NOMO-1 (cell line): ENCODE results near the gene ZBTB40.

Source experiments
- DNase-seq, 2 experiments: peaks; one replicate each; lab custom pipeline; 2025; ENCODE audit not compliant: unreplicated experiment in 2 of 2; lab: John Stamatoyannopoulos, UW

ZBTB40 gene

DNA sequence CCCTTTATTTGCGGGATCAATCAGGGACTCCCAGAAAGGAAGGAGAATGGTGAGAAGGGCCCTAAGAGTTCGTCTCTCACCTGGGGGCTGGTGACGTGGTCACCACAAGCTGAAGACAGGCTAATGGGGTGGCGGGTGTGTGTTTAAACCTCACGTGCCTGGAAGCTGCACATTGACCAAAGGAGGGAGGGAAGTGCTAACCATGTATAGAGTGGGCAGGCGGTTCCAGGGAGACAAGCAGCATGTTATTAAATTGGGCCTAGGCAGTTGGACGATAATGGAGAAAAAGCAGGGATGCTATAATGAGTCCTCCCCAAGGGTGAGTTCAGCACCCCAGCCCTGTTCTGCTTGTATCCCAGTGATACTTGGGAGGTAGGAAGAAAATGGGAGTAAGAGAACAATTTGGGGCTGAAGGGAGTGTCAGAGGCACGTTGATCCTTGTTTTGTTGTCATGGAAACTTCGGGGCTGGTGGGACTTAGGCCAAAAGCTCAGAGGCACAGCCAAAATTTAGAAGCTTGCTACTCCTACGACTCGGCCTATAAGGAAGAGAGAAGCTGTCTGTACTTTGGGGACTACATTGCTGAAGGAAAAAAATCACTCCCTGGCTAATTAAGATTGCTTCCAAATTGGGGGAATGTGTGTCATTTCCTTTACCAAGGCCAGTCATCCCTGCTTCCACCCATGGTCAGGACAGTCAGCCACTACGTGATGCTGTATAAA, 78.4 kb downstream of the ZBTB40 start:
- DNase-seq: no peak

GRCh38 chr1:22530715-22531114, 79.1 kb downstream of the ZBTB40 start:
- DNase-seq: no peak

DNA sequence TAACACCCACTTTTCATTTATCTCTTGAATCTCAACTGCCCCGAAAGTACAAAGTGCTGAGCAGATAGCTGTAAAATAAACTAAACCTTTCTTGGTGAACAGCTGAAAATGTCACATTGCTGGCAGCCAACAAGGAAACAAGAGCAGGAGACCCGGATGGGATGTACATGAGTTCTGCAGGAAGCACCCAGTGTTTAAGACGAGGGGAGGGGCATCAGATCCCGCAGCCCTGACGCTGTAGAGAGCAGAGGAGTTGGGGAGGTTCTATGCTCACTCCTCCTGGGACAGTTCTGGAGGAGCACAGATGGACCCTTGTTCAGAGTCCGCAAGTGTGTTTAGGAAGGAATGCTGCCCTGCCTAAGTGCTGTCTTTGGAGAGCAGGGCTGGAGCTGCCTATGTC, 79.6 kb downstream of the ZBTB40 start:
- DNase-seq: no peak

DNA sequence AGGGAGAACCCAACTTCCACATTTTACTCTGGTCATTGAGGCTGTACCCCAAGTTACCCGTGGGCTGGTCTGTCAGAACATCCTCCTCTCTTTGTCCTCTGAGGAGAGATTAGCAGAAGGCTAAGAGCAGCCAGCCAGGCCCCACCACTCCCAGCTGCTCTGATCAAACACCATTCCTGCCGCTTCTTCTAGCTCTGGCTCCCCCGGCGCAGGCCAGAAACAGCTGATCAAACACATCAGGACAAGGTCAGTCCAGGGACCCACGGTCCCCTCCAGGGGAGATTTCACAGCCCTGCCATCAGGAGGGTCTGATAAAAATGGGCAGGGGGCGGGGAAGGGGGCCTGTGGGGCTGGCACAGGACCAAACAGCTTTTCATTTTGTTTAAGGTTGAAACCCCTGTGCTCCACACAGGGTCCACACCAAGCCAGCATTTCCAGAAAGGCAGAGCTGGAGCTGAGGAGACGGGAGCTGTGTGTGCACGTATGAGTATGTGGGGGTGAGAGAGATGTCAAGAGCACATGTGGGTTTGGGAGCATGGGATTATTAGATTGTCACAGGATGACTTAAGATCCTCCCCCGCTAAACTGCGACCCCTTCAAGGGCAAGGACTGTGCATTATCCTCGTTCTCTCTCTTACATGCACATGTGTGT, 81.7 kb downstream of the ZBTB40 start:
- no peak for DNase-seq

- DNase-seq: no peak
Observed at GRCh38 chr1:22534951-22535350, 83.3 kb downstream of the ZBTB40 start.

GRCh38 chr1:22535399-22535798, 83.7 kb downstream of the ZBTB40 start:
- DNase-seq: no peak

DNA sequence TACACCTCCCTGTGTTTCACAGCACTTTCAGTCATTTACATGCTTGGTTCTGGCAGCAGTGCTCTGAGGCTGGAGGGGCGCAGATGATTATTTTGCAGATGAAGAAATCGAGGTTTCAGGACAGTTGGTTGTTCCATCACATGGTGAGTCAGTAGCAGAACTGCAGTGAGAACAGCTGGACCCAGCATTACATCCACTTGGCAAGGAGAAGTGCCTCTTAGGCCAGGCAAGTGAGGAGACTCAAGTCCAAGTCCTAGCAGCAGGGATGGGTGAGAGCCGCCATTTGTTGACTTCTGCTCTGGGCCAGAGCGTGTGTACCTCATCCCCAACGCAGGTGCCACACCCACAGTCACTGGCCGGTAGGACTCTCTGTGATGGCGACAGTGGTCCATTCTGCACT, 84.9 kb downstream of the ZBTB40 start:
- DNase-seq: no peak

DNA sequence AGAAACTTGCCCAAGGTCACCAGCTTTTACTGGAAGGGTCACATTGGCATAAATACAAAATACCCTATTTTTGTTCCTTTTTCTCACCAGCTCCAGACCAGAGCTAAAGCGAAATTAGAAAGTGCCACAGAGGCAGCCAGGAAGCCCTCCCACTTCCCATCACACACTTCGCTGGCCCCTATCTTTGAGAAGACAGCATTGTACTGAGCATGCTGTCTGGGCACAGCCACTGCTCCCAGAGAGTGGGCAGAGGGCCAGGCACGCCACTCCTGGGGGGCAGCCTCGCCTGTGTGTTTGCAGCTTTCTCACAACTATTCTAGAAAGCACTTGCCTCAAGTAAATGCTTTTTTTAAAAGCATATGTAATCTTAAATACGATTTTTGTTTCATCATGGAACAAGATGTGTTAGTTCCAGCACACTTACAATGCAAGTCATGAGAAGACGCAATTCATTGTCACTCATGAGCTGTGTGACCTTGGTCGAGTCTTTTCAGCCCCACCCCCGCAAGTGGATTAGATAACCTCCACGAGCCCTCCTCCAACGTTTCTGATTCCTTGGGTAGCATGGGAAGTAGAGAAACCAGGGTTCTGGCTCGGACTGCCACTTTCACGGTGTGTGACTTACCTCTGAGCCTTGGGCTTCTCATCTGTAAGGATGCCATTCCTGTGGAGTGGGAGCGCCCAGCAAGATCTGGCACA, 85.9 kb downstream of the ZBTB40 start:
- no peak for DNase-seq

DNA sequence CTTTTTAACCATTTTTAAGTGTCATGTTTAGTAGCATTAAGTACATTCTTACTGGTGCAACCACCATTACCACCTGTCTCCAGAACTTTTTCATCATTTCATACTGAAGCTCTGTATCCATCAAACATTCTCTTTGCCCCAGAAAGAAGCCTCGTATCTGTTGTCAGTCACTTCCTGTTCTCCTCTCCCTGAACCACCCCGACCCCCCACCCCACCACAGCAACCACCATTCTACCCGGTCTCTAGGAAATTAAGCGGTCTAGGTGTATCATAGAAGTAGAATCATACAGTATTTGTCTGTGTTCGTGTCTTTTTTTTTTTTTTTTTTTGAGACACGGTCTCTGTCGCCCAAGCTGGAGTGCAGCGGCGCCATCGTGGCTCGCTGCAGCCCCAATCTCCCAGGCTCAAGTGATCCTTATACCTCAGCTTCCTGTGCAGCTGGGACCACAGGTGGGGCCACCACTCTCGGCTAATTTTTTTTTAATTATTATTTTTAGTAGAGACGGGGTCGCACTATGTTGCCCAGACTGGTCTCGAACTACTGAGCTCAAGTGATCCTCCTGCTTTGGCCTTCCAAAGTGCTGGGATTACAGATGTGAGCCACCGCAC, 88.0 kb downstream of the ZBTB40 start:
- no peak for DNase-seq

DNA sequence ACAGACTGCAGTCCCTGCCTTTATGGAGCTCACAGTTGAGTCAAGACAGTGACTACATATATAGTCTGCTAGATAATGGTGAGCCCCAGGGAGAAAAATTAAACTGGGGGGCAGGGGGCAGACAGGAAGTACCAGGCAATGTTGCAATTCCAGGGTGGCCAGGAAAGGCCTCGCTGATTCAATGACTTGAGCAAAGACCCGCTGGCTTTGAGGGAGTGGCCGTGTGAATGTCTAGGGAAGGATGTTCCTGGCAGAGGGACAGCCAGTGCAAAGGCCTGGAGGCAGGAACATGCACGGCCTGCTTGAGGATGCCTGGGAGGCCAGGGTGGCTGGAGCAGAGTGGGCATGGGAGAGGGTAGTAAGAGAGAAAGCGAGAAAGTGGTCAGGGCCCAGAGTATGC, 88.7 kb downstream of the ZBTB40 start:
- no peak for DNase-seq

DNA sequence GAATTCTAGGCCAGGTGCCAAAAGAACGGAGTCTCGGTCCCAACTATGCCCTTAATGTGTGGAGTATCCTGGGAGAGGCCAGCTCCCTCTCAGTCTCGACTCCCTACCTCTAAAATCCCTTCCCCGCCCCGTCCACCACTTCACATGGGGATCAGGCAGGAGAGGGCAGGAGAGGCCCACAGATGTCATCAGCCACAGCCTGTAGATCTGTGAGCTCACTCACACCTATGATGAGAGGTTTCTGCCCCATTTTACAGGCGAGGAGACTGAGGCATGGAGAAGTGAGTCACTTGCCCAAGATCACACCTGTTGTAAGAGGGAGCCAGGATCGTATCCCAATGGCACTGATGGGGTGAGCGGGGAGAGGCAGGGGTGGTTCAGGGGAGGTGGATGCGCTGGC, 91.2 kb downstream of the ZBTB40 start:
- DNase-seq: no peak

DNA sequence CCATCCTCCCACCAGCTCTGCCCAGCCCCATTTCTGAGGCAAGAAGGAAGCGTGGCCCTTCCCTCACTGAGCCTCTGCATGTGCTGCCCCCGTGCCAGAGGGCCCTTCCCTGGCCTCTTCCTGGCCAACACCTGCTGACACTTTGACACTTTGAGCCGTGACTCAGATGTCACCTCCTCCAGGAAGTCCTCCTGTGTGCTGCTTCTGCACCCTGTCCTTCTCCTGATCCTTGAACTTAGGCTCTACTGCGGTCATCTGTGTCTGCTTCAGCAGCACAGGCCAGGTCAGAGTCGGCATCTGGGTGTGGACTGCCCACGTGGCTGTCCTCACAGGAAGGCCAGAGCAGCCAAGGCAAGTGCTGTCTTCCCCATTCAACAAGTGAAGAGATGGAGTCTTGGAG, 92.0 kb downstream of the ZBTB40 start:
- DNase-seq: no peak

DNA sequence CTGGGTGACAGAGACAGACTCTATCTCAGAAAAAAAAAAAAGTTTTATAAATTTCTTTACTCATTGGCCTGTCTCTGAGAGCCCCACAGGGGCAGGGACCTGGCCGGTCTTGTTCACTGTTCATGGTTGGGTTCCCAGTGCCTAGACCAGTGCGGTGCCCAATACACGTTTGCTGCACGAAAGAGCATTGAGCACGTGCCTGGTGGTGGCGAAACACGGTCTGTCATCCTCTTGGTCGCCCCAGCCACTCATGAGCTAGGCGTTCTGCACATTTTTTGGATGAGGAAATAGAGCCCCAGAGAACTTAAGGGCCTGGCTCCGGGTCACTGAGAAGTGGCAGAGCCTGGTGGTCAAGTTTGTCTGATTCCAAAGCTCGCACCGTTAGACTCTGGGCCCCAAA, 93.0 kb downstream of the ZBTB40 start:
- no peak for DNase-seq

- DNase-seq: no peak
Observed at GRCh38 chr1:22545141-22545540, 93.5 kb downstream of the ZBTB40 start.

DNA sequence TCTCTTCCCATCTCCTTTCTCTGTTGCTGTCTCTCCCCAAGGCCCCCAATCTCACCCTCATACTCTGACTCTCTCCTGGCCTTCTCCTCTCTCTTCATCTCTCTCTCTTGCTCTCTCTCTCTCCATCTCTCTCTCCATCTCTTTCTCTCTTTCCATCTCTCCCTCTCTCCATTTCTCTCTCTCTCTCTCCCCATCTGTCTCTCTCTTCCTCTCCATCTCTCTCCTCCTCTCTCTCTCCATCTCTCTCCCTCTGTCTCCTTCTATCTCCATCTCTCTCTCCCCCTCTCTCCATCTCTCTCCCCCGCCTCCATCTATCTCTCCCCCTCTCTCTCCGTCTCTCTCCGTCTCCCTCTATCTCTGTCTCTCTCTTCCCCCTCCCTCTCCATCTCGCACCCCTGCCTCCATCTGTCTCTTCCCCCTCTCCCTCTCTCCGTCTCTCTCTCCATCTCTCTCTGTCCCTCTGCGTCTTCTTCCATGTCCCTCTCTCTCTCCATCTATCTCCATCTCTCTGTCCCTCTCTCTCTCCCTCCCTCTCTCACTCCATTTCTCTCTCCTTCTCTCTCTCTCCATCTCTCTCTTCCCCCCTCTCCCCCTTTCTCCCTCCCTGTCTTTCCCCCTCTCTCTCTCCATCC, 95.7 kb downstream of the ZBTB40 start:
- DNase-seq: no peak

- no peak for DNase-seq
Observed at GRCh38 chr1:22547818-22548462, 96.3 kb downstream of the ZBTB40 start.

DNA sequence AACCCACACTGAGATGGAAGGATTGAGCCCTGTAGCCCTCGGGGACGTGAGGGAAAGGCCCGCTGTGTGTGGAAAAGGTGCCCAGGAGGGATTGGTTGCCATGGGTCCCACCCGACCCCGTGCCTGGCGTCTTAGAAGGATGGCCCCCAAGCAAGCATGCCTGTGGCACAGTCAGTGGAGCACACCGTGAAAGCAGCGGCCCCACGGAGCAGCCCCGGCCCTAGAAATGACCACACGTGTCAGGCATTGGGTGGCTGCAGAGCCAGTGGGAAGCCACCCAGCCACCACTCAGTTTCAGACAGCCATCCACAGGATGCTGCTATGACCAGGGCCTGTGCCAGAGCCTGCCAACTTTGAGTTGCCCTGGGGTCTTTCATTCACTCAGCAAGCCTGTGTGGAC, 98.4 kb downstream of the ZBTB40 start:
- no peak for DNase-seq

DNA sequence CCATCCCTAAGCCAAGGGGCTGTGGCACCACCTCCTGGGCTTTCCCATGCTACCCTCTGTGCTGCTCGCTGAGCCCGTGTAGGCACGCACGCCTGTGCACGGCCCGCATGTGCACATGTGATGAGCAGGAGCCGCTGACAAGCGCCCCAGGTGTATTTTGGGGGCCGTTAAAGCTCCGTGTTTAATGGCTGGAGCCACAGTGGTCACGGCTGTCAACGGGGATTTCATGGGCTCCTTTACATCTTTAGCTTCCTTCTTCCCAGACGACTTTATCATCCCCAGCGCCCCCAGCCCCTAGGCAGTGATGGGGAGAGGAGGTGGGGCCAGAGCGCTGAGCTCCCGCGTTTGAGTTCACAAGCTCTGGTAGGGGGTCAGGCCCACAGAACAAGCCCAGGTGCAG, 99.9 kb downstream of the ZBTB40 start:
- no peak for DNase-seq

GRCh38 chr1:22552021-22552420, 100.4 kb downstream of the ZBTB40 start:
- DNase-seq: no peak

DNA sequence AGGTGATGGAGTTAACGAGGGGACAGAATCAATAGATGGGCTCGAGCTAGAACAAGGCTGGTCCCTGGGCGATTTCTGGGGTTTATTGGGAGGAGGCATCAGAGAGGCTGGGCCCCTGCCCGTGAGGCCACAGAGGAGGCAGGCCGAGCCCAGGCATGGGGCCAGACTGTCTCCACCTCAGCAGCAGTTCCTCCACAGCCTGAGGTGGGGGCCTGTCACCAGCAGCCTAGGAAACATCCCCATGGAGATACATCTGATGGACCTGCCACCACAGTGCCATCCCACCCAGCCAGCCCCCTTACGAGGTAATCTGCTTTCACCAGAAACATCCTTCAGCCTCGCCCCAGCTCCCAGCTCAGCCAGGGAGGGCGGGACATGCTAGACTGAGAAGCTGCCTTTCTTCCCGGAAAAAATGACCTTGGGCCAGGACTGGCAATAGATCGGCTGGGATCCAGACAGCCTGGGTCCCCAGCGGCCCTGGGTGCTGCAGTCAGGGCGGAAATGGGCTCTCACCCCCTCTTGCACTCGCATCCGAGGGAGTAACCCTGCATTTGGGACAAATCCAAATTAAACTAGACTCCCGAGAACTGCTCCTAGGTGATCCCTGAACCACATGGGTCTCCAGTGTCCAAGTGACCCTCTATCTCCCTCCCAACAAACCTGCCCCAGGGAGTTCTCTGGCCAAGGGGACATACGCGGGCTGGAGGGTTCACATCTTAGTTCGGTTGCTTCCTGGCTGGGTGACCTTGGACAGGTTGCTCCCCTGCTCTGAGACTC, 101.6 kb downstream of the ZBTB40 start:
- DNase-seq: no peak
